HEK293T (cell line): Measurements from ENCODE around the gene CSAG2.
"Not testable (repeated sequence)": the region's sequence is repeated elsewhere in the genome, so short reads cannot be mapped to it uniquely, and the experiment has no call there.

Source experiments
- CTCF ChIA-PET: fragments of 350-600 bp; formaldehyde crosslinking; extraction: SDS; loops from one replicate; lab custom pipeline; 2021; ENCODE audit warnings: antibody characterized with exemption, inconsistent platforms; lab: Yijun Ruan, JAX
- POLR2A ChIA-PET: fragments of 350-600 bp; formaldehyde crosslinking; extraction: SDS; loops from one replicate; lab custom pipeline; 2020; ENCODE audit warnings: antibody characterized with exemption, inconsistent platforms; lab: Yijun Ruan, JAX
- DNase-seq: peaks from one replicate; pipeline ENCODE4 v3.0.0; 2012; ENCODE audit warnings: mixed read lengths; ENCODE audit errors: extremely low spot score
- ARNT ChIP-seq: fragments of 450-650 bp; IDR thresholded peaks from 2 replicates; pipeline ENCODE4 v1.6.1; 2017; ENCODE audit warnings: mild to moderate bottlenecking
- BHLHE40 ChIP-seq: fragments of 450-650 bp; IDR thresholded peaks from 2 replicates; pipeline ENCODE4 v1.6.1; 2016; ENCODE audit warnings: mild to moderate bottlenecking, moderate library complexity, borderline replicate concordance
- CTBP1 ChIP-seq: fragments of 450-650 bp; IDR thresholded peaks from 2 replicates; pipeline ENCODE4 v1.6.1; 2016; ENCODE audit warnings: borderline replicate concordance
- ELF4 ChIP-seq: fragments of 450-650 bp; IDR thresholded peaks from 2 replicates; pipeline ENCODE4 v1.6.1; 2017; ENCODE audit warnings: antibody characterized with exemption
- FOXA1 ChIP-seq: fragments of 450-650 bp; IDR thresholded peaks from 2 replicates; pipeline ENCODE4 v1.6.1; 2016; ENCODE audit warnings: mild to moderate bottlenecking
- FOXK2 ChIP-seq: fragments of 450-650 bp; IDR thresholded peaks from 2 replicates; pipeline ENCODE4 v1.6.1; 2016; ENCODE audit warnings: mild to moderate bottlenecking
- FOXM1 ChIP-seq: fragments of 450-650 bp; IDR thresholded peaks from 2 replicates; pipeline ENCODE4 v1.6.1; 2017; ENCODE audit warnings: mild to moderate bottlenecking, borderline replicate concordance
- HDGF ChIP-seq: fragments of 450-650 bp; IDR thresholded peaks from 2 replicates; pipeline ENCODE4 v1.6.1; 2017; ENCODE audit warnings: antibody characterized with exemption, borderline replicate concordance
- LEF1 ChIP-seq: fragments of 450-650 bp; IDR thresholded peaks from 2 replicates; pipeline ENCODE4 v1.6.1; 2017; ENCODE audit warnings: mild to moderate bottlenecking, borderline replicate concordance
- PKNOX1 ChIP-seq: fragments of 450-650 bp; IDR thresholded peaks from 2 replicates; pipeline ENCODE4 v1.6.1; 2016
- SP1 ChIP-seq: fragments of 450-650 bp; IDR thresholded peaks from 2 replicates; pipeline ENCODE4 v1.6.1; 2017
- SUZ12 ChIP-seq: fragments of 450-650 bp; IDR thresholded peaks from 2 replicates; pipeline ENCODE4 v1.6.1; 2016; ENCODE audit warnings: mild to moderate bottlenecking
- TARDBP ChIP-seq: fragments of 450-650 bp; IDR thresholded peaks from 2 replicates; pipeline ENCODE4 v1.6.1; 2016

CSAG2 gene

GRCh38 chrX:152733261-152733975, 24.3 kb upstream of the CSAG2 start, which contains the start of the genes CSAG1 and MAGEA12:
CSAG1 (minus strand) TSS chrX:152733721; CDS start chrX:152732460, 1,261 bp downstream.
MAGEA12 (plus strand) TSS chrX:152733757; CDS start chrX:152736162, 2,405 bp downstream.
- TF ChIP-seq ARNT = no peak
- TF ChIP-seq PKNOX1 = no peak
- no peak for TF ChIP-seq FOXM1
- TF ChIP-seq BHLHE40 = no peak
- no peak for TF ChIP-seq ELF4
- no peak for TF ChIP-seq TARDBP
- no peak for TF ChIP-seq LEF1
- no peak for TF ChIP-seq FOXA1
- DNase-seq = no peak
- ChIA-PET CTCF (no interaction called here), POLR2A (no interaction called here)

GRCh38 chrX:152725409-152725808, 16.3 kb upstream of the CSAG2 start:
- no peak for TF ChIP-seq ELF4
- no peak for TF ChIP-seq TARDBP
- POLR2A ChIA-PET = no interaction called here
- CTCF ChIA-PET = no interaction called here
- no peak for DNase-seq

DNA sequence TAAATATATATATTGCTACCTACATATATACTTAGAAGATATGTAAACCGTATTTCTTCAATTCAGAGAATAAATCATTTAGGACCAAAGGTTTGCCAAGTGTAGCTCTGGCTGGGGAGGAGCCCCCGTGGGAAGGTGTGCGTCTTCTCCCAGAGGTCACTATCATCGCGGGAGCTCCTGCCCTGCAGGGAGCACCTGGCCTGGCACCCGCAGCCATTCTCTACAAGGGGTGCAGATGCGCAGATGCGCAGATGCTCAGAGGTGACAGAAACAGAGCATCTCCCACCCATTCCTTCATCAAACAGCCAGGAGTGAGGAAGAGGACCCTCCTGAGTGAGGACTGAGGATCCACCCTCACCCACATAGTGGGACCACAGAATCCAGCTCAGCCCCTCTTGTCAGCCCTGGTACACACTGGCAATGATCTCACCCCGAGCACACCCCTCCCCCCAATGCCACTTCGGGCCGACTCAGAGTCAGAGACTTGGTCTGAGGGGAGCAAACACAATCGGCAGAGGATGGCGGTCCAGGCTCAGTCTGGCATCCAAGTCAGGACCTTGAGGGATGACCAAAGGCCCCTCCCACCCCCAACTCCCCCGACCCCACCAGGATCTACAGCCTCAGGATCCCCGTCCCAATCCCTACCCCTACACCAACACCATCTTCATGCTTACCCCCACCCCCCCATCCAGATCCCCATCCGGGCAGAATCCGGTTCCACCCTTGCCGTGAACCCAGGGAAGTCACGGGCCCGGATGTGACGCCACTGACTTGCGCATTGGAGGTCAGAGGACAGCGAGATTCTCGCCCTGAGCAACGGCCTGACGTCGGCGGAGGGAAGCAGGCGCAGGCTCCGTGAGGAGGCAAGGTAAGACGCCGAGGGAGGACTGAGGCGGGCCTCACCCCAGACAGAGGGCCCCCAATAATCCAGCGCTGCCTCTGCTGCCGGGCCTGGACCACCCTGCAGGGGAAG, 5.0 kb upstream of the CSAG2 start, which contains the start of gene MAGEA2B:
Gene MAGEA2B (plus strand): TSS at position 814 of the 973 bp plus-strand sequence. CDS start 2,479 bp downstream, outside the sequence.
- CTCF ChIA-PET, DNase-seq, POLR2A ChIA-PET: not testable (repeated sequence)

DNA sequence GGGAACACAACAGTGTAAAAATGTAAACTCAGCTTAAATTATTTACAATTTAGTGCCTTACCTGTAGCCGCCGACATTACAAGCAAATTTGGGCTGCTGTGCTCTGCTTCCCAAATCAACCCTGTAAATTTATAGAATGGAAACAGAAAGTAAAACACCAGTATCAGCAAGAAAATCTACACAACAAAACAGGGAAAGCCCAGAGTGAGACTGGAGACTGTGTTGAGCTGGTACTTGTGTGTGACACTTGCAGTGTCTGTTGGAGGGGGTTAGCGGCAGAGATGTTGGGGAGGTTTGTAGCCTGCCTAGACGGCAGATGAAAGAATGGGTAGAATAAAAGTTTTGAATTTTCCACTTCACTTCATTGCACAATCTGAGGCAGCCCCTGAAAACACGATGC, 4.1 kb upstream of the CSAG2 start:
- CTCF ChIA-PET, DNase-seq, POLR2A ChIA-PET: not testable (repeated sequence)

- CTCF ChIA-PET, POLR2A ChIA-PET, DNase-seq: not testable (repeated sequence)
These were observed 2.6 kb downstream of the CSAG2 start for GRCh38 chrX:152706500-152706899.

DNA sequence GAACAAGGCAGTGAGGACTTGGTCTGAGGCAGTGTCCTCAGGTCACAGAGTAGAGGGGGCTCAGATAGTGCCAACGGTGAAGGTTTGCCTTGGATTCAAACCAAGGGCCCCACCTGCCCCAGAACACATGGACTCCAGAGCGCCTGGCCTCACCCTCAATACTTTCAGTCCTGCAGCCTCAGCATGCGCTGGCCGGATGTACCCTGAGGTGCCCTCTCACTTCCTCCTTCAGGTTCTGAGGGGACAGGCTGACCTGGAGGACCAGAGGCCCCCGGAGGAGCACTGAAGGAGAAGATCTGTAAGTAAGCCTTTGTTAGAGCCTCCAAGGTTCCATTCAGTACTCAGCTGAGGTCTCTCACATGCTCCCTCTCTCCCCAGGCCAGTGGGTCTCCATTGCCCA, 8.7 kb downstream of the CSAG2 start:
- DNase-seq, POLR2A ChIA-PET, CTCF ChIA-PET: not testable (repeated sequence)

- CTCF ChIA-PET, POLR2A ChIA-PET, DNase-seq: not testable (repeated sequence)
These were observed 10.8 kb downstream of the CSAG2 start, which contains the start of gene MAGEA3 for GRCh38 chrX:152697952-152698931. MAGEA3 (plus strand) TSS chrX:152698794; CDS start chrX:152700833, 2,039 bp downstream.

DNA sequence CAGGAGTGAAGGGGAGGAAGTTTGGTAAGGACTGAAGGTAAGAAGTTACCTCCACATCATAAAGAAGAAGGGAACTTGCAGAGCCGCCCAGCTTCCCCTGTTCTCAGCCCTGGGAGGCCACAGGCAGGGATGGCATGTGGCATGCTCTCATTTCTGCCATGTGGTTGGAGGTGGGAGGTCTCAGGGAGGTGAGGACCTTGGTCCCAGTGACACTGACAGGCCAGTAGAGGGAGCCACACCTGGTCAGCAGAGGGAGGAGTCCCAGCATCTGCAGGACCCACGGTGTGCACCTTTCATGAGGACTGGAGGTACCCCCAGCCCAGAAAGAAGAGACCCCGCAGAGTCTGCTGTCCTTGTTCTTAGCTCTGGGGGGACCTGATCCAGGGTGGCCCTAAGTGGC, 28.1 kb downstream of the CSAG2 start:
- CTCF ChIA-PET, DNase-seq, POLR2A ChIA-PET: not testable (repeated sequence)

DNA sequence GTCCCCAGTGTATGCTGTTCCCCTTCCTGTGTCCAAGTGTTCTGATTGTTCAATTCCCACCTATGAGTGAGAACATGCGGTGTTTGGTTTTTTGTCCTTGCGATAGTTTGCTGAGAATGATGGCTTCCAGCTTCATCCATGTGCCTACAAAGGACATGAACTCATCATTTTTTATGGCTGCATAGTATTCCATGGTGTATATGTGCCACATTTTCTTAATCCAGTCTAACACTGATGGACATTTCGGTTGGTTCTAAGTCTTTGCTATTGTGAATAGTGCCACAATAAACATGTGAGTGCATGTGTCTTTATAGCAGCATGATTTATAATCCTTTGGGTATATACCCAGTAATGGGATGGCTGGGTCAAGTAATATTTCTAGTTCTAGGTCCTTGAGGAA, 34.4 kb downstream of the CSAG2 start:
- CTCF ChIA-PET, POLR2A ChIA-PET, DNase-seq: not testable (repeated sequence)

GRCh38 chrX:152674135-152674534, 34.9 kb downstream of the CSAG2 start:
- ChIA-PET CTCF (no interaction called here), POLR2A (no interaction called here)
- TF ChIP-seq PKNOX1 = no peak
- TF ChIP-seq ARNT = no peak
- no peak for TF ChIP-seq FOXA1
- no peak for TF ChIP-seq SP1
- TF ChIP-seq HDGF = no peak
- TF ChIP-seq SUZ12 = no peak
- no peak for TF ChIP-seq LEF1
- TF ChIP-seq FOXM1 = no peak
- no peak for TF ChIP-seq CTBP1
- no peak for TF ChIP-seq FOXK2
- no peak for DNase-seq
